Subcutaneous adipose tissue (tissue), 4 donors: ENCODE measurements around the gene DUXB. TPM values are rescaled to one million over a fixed set of nuclear protein-coding genes. Genes with fewer than 3 reads are reported as not detected.

Experiments used
- total RNA-seq, 4 donors: library from RNA; depleted of rRNA; stranded (reverse); fragments of >200 nt; gene quantifications; one replicate each; pipeline ENCODE4 v1.1.0, GENCODE V29; 2016
- TF ChIP-seq, protein P1 (sequence below): fragments of 450-650 bp; IDR thresholded peaks from one replicate; pipeline ENCODE4 v1.5.1; 2016; ENCODE audit warnings: low read depth, mild to moderate bottlenecking, control low read depth, antibody characterized with exemption, moderate library complexity

Gene DUXB
- total RNA-seq, 4 donors from 2014 or later = not detected

DNA sequence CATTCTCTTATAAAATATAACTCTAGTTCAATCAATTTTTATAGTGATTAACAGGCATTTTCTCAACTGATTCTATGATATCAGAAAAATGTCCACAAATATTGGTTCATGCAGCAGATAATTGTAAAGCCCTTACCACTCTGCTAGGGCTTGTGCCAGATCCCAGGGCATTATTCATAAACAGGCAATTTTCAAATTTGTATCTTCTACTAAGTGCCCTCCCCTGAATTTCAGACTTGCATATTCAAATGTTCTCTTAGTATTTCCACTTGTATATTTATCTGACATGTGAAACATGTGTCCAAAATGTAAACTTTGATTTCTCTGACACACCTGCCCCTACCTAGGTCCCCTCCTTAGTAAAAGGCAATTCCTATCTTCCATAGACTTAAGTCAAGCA lies 33.8 kb downstream of the DUXB start:
- TF ChIP-seq, protein P1, sequence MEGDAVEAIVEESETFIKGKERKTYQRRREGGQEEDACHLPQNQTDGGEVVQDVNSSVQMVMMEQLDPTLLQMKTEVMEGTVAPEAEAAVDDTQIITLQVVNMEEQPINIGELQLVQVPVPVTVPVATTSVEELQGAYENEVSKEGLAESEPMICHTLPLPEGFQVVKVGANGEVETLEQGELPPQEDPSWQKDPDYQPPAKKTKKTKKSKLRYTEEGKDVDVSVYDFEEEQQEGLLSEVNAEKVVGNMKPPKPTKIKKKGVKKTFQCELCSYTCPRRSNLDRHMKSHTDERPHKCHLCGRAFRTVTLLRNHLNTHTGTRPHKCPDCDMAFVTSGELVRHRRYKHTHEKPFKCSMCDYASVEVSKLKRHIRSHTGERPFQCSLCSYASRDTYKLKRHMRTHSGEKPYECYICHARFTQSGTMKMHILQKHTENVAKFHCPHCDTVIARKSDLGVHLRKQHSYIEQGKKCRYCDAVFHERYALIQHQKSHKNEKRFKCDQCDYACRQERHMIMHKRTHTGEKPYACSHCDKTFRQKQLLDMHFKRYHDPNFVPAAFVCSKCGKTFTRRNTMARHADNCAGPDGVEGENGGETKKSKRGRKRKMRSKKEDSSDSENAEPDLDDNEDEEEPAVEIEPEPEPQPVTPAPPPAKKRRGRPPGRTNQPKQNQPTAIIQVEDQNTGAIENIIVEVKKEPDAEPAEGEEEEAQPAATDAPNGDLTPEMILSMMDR = no peak

DNA sequence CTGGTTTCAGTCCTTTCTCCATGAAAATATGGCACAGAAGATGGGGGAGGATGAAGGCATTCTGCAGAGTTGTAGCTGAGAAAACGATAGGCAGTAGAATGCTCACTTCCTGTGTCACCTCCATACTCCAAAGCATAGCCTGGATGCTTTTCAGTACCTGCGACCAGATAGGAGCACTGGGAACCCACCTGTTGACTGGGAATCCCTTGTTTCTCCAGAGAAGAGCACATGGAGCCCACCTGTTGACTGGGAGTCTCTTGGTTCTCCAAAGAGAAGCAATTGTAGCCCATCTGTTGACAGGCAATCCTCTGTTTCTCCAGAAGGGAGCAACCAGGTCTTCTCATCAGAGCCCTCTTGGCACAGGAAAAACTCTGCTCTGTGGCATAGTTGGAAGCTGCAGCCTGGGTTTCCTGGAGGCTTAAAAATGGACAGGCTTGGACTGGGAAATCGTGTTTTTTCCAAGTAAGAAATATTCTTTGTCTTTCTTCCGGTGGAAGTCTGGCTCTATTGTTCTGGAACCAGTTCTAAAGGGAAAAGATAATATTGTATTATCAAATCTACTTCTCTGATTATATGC lies 40.4 kb downstream of the DUXB start:
- TF ChIP-seq, protein P1 = no peak

DNA sequence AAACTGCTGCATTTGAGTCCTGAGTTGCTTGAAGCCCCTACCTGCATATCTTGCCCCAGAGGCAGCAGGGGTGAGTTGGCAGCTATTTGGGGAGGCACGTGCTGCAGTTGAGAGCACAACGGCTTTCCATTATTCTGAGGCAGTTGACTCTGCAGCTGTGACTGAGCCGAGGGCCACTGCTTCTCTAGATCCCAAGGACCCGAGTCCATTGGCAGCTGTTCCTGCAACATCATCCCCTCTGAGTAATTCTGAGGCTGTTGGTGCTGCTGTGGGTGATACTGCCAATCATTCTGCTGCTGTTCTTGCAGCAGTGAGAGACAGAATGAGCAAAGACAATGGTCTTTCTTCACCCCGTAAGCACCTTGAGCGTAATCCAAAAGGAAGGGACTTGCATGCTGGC lies 40.9 kb downstream of the DUXB start:
- TF ChIP-seq, protein P1 = no peak

DNA sequence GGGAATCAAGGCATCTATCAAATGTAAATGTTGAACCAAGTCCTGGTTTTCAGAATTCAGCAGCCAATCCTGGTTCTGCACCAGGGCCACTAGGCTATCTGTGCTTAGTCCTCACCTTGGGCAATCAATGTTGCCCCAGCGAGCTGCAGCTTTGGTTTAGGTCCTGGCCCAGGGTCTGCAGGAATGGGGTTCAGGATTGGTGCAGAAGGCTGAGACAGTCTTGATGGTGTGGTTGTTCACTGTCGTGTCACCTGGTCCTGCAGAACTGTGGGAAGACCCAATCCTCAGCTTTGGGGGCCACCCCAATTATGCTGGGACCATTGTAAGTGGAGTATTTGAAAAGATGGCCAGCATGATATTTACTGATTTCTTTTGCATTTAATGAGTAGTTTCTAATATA lies 43.1 kb downstream of the DUXB start:
- TF ChIP-seq, protein P1 = no peak

DNA sequence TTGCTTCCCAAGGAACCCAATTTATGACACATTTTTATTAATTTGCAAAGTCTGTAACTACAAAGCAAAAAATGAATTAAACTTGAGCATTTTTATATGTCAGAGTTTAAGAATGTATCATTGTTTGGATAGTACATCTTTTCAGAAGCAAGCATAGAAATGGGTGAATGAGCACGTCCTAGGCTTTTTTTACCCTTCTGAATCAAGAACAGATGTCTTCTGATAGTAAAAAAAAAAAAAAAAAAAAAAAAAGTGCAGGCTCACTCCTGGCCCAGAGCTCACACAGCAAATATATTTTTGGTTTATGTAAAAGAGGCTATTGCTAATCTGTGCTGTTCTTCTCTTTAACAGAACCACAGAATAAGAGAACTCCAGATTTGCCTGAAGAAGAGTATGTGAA lies 47.3 kb downstream of the DUXB start:
- TF ChIP-seq, protein P1 = no peak

DNA sequence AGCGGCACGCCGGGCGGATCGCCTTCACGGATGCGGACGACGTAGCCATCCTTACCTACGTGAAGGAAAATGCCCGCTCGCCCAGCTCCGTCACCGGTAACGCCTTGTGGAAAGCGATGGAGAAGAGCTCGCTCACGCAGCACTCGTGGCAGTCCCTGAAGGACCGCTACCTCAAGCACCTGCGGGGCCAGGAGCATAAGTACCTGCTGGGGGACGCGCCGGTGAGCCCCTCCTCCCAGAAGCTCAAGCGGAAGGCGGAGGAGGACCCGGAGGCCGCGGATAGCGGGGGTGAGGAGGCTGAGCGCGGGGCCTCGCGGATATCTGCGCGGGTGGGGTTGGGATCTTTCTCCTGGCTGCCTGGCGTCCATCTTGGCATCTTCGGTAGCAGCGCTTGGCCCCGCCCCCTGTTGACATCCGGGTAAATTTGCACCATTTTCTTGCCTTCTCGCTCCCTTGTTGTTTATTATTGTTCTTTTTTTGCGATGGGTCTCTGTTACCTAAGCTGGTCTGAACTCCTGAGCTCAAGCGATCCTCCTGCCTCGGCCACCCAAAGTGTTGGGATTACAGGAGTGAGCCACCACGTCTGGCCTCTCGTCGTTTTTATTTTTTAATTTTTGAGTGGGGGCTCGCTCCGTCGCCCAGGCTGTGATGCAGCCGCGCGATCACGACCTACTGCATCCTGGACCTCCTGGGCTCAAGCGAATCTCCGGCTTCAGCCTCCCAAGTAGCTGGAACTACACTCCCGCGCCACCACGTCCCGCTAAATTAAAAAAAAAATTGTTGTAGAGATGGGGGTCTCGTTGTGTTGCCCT lies 52.8 kb downstream of the DUXB start:
- TF ChIP-seq, protein P1 = no peak

DNA sequence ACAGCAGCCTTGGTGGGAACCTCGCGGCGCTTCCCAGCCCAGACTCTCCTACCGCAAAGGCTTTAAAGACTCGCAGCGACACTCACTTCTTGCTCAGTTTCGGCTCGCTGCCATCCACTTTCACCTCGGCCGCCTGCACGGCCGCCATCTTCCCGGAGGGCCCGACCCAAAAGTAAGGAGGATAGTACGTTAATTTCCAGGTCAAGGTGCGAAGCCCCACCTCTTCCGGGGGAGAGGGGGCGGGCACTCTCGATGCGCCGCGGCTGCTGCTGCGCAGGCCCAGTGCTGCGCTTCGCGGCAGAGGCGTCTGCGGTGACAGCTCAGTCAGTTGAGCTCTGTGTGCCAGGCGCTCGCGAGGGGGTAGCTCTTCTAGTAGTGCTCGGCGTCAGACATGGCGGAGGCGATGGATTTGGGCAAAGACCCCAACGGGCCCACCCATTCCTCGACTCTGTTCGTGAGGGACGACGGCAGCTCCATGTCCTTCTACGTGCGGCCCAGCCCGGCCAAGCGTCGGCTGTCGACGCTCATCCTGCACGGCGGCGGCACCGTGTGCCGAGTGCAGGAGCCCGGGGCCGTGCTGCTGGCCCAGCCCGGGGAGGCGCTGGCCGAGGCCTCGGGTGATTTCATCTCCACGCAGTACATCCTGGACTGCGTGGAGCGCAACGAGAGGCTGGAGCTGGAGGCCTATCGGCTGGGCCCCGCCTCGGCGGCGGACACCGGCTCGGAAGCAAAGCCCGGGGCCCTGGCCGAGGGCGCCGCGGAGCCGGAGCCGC lies 53.6 kb downstream of the DUXB start, which contains the start of the genes KARS1 and TERF2IP:
Gene KARS1 (minus strand): TSS at position 174 of the 773 bp plus-strand sequence. CDS start 26 bp downstream, at position 148.
Gene TERF2IP (plus strand): TSS at position 282 of the 773 bp plus-strand sequence. CDS start 110 bp downstream, at position 392.
- TF ChIP-seq, protein P1 = no peak
